ENCODE results near the gene DNAJA4. TPM values are rescaled to one million over a fixed set of nuclear protein-coding genes. Genes with fewer than 3 reads are reported as not detected.

DNAJA4 gene
- polyA plus RNA-seq, 1 donor from 2014 or later: 0.66 TPM

DNA sequence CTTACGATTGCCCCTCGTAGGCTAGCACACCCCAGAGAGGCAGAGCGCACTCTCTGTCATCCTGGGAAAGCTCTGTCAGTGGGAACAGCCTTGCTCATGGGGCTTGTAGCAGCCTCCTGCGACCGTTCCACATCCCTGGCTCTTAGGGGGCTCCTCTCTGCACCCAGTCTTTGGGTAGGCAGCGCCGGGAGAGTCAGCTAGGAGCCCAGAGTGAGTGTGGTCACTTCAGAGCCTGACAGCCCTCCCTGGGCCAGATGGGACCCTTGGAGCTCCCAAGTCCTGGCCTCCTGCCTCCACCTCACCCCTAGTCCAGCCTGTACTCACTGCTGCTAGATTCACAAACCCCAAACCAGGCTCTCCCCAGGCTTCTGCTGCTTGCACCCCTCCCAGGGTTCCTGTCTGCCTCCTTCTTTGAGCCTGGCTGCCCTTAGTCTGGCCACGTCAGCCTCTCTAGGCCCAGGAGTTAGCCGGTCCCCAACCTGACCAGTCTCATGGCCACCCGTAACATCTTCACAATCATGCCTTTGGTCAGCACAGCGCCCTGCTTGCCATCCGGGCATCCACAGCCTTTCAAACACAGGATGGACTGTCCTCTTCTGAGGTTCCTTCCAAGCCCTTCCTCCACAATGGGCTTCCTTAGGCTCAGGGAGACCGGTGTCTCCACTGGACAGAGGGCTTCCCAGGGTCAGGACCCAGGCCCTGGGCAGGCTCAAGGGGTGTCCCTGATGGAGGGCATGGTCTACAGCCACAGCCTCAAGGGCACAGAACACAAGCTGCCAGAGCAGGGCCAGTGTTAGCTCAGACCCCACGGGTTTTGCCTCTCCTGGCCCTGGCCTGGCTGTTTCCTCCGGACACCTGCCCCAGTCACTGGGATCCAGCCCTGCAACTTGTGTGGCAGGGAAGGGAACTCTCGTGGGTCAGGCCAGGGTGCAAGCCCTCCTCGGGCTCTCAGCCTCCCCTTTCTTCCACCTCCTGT is 34.6 kb upstream of the DNAJA4 start:
- TF ChIP-seq TAF1 (IDR thresholded peaks at IDR 0.05; ENCODE audit: low read depth) (no peak), RAD21 (conservative IDR thresholded peaks at IDR 0.05) (no peak), REST (IDR thresholded peaks at IDR 0.05; ENCODE audit: borderline replicate concordance) (no peak), POLR2AphosphoS5 (IDR thresholded peaks at IDR 0.05) (no peak), EP300 (conservative IDR thresholded peaks at IDR 0.05; ENCODE audit: poor library complexity, severe bottlenecking) (no peak), SMC3 (conservative IDR thresholded peaks at IDR 0.05; ENCODE audit: poor library complexity) (no peak), MXI1 (conservative IDR thresholded peaks at IDR 0.05; ENCODE audit: poor library complexity, severe bottlenecking) (no peak), EZH2 (IDR thresholded peaks at IDR 0.05; ENCODE audit: borderline replicate concordance, insufficient read depth, low read length, poor library complexity, severe bottlenecking) (no peak), CTCF (IDR thresholded peaks at IDR 0.05; ENCODE audit: poor library complexity, severe bottlenecking) (no peak)
- Histone ChIP-seq H3K79me2 (replicated peaks; ENCODE audit: insufficient read depth, low read length) (no peaks in the 10 kb centered on the region), H3K9ac (ENCODE audit: low read length) (no peak overlapping the region), H3K36me3 (ENCODE audit: insufficient read depth, low read length) (no peaks in the 10 kb centered on the region), H3K9me2 (ENCODE audit: insufficient read depth, low read length) (no peaks in the 10 kb centered on the region), H3K4me2 (ENCODE audit: low read length) (no peak overlapping the region), H3K4me3 (ENCODE audit: low read length) (no peak overlapping the region), H3F3A (ENCODE audit: insufficient read depth, low read length, poor library complexity, severe bottlenecking) (no peaks in the 10 kb centered on the region), H4K20me1 (ENCODE audit: insufficient read depth) (no peaks in the 10 kb centered on the region), H3K9me3 (ENCODE audit: low read length) (no peaks in the 10 kb centered on the region), H3K27me3 (ENCODE audit: insufficient read depth, low read depth, low read length) (no peaks in the 10 kb centered on the region), H3K27ac (ENCODE audit: low read length) (no peak overlapping the region), H2AFZ (ENCODE audit: low read depth, low read length) (no peak overlapping the region)

DNA sequence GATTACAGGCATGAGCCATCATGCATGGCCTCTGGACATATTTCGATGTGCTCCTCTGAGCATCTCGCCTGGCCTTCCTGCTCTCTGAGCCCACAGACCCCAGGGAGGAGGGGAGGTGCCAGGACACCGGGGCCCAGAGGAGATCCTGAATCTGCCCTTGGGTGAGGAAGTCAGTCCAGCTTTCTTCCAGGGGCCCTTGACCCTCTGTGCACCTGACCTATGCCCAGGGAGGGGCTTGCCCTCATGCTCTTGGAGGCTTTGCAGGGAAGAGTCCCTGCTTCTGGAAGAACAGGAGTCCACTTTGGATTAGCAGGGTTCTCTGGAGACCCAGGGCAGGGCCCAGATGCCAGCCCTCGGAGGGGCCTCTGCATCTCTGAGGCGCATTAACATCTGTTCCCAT is 31.4 kb upstream of the DNAJA4 start:
- Histone ChIP-seq H3K9ac (ENCODE audit: low read length) (no peak overlapping the region), H3K4me3 (ENCODE audit: low read length) (no peak overlapping the region), H3K79me2 (replicated peaks; ENCODE audit: insufficient read depth, low read length) (no peaks in the 10 kb centered on the region), H3K27ac (ENCODE audit: low read length) (no peak overlapping the region), H2AFZ (ENCODE audit: low read depth, low read length) (no peak overlapping the region), H3K4me2 (ENCODE audit: low read length) (no peak overlapping the region), H3K27me3 (ENCODE audit: insufficient read depth, low read depth, low read length) (no peaks in the 10 kb centered on the region), H3K36me3 (ENCODE audit: insufficient read depth, low read length) (no peaks in the 10 kb centered on the region), H4K20me1 (ENCODE audit: insufficient read depth) (no peaks in the 10 kb centered on the region), H3K9me3 (ENCODE audit: low read length) (no peaks in the 10 kb centered on the region), H3F3A (ENCODE audit: insufficient read depth, low read length, poor library complexity, severe bottlenecking) (no peaks in the 10 kb centered on the region), H3K9me2 (ENCODE audit: insufficient read depth, low read length) (no peaks in the 10 kb centered on the region)
- TF ChIP-seq CTCF (IDR thresholded peaks at IDR 0.05; ENCODE audit: poor library complexity, severe bottlenecking) (no peak), EZH2 (IDR thresholded peaks at IDR 0.05; ENCODE audit: borderline replicate concordance, insufficient read depth, low read length, poor library complexity, severe bottlenecking) (no peak), TAF1 (IDR thresholded peaks at IDR 0.05; ENCODE audit: low read depth) (no peak), EP300 (conservative IDR thresholded peaks at IDR 0.05; ENCODE audit: poor library complexity, severe bottlenecking) (no peak), REST (IDR thresholded peaks at IDR 0.05; ENCODE audit: borderline replicate concordance) (no peak), POLR2AphosphoS5 (IDR thresholded peaks at IDR 0.05) (no peak), SMC3 (conservative IDR thresholded peaks at IDR 0.05; ENCODE audit: poor library complexity) (no peak), RAD21 (conservative IDR thresholded peaks at IDR 0.05) (no peak), MXI1 (conservative IDR thresholded peaks at IDR 0.05; ENCODE audit: poor library complexity, severe bottlenecking) (no peak)

Data from neural cell (in vitro differentiated cells).